Posterior vena cava (tissue), 2 donors: Measurements from ENCODE around the gene CFAP97D2. TPM values are rescaled to one million over a fixed set of nuclear protein-coding genes. Genes with fewer than 3 reads are reported as not detected.

Experiments
- DNase-seq: peaks from one replicate; pipeline ENCODE4 v3.0.0-alpha.2; 2020; ENCODE audit warnings: low spot score
- intact Hi-C, 2 donors: fragments of 100-400 bp; cut with DNase I; formaldehyde crosslinking; loops; one replicate each; pipeline versions ENCODE4 v1.14.1 to v1.14.2; 2022 to 2023
- total RNA-seq, 2 donors: library from RNA; stranded (reverse); fragmentation: NEBNext Ultra II Directional; extraction: Animal tissue kit (Norgen Biotek cat#: 25700); gene quantifications; one replicate each; pipeline ENCODE4 v1.2.1, GENCODE V29; 2021
- donor health status: DM: yes; HTN: yes; CAD: no.
- donor health status: DM: yes; HTN: yes; CAD: no.

Gene CFAP97D2
- total RNA-seq, 2 donors from 2014 or later, result not detected

DNA sequence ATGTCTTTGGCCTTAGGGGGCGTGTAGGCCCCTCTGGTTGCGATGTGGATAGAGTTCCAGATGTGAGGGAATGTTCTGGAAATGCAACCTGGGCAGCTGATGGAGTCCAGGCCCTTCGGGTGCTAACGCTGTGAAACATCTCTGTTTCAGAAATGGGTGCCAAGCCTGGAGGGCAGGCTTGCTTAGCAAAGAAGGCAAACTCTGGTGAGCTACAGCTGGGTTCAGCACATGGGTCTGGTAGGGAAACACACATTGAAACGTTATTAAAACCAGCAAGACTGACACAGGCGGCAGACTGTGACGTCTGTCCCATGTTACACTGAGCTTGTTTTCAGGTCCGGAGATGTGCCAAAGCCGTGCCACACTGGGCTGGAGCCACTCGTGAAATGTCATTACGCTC, 47.0 kb downstream of the CFAP97D2 start:
- intact Hi-C loops, result loop anchor here (2.0 to 5.0 kb wide), 2 partner anchors 273 to 274 kb away; no protein-coding TSS in a partner anchor
- DNase-seq, result no peak

DNA sequence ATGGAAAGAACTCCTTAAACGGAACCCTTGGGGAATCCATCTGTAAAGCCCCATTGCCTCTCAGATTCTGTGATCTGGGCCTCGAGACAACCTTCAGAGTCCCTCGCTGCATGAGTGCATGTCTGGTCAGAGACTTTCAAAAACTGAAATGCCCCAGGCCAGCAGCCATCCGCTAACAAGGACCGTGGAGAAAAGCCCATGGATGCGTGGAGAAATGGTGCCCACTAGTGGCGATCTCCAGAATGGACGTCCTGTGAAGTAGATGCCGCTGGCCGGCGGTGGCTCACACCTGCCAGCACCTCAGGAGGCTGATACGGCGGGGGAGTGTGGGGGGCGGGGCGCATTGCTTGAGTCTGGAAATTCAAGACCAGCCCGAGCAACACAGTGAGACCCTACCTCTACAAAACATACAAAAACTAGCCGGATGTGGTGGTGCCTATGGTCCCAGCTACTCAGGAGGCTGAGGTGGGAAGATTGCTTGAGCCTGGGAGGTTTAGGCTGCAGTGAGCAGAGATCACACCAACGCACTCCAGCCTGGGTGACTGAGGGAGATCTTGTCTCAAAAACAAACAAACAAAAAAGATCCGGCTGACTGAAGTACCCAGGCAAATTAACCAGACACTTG, 47.8 kb downstream of the CFAP97D2 start:
- DNase-seq, result peak; percentile 94
- intact Hi-C loops, result loop anchor here (2.0 to 5.0 kb wide), 2 partner anchors 274 to 275 kb away; no protein-coding TSS in a partner anchor

DNA sequence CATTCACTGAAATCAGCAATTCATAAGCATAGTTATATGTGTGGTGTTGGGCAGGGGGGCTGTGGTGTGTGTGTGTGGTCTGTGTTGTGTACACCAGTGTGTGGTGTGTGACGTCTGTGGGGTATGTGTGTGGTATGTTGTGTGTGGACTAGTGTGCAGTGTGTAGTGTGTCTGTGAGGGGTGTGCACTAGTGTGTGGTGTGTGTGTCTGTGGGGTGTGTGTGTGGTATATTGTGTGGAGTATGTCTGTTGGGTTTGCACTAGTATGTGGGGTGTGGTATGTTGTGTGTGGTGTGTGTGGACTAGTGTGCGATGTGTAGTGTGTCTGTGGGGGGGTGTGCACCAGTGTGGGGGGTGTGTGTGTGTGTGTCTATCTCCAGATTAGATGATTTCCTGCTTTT, 48.5 kb downstream of the CFAP97D2 start:
- DNase-seq, result no peak
- intact Hi-C loops, result loop anchor here (2.0 to 5.0 kb wide), 2 partner anchors 275 kb away; no protein-coding TSS in a partner anchor

DNA sequence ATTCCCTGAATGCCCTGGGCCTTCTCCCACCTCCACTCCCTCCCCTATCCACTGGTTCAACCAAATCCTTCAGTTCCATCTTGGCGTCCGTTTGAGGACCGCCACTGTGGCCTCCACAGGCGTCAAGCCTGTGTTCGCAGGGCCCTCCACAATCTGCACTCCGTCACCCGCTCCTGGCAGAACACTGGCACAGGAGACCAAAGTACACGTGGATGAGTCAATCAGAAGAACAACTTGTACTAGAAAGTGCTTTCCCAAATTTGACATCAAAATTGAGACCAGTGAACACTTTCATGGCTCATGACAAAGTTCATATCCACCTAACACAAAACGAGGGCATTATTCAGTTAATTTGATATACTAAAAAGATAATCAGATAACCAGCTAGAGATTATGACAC, 49.1 kb downstream of the CFAP97D2 start:
- DNase-seq, result no peak
- intact Hi-C loops, result loop anchor here in 1 of 2 donors (5.0 kb wide), 1 partner anchor 276 kb away; no protein-coding TSS in a partner anchor

DNA sequence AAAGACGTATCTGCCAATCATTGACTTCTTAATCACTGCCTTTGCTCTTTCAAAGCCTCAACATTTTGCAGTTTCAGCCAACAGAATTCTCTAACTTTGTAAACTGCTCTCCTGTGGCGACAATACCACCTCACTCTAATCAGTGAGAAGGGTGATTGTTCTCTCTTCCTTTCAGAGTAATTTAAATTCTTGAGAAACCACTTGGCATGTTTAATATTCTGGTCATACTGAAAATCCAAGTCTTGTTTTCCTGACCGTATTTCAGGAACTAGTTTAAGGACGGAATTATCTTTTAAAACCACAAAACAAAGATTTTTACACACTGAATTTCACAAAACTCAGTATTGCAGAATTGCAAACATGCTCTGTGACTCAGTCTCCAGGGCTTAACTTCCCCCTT, 50.4 kb downstream of the CFAP97D2 start:
- intact Hi-C loops, result loop anchor here in 1 of 2 donors (5.0 kb wide), 1 partner anchor 277 kb away; no protein-coding TSS in a partner anchor
- no peak for DNase-seq

DNA sequence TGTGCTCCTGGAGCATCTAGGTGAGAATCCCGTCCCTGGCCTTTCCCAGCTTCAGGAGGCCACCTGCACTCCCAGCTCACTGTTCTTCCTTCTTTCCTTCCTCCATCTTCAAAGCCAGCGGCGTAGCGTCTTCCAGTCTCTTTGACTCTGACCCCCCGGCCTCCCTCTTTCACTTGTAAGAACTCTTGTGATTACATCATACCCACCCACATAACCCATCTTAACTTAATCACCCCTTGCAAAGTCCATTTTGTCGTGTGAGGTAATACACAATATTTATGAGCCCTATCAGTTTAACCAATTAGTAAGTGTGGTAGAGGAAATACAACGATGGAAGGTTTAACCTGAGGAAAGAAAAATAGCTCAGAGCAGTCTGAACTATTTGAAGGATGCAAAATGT, 51.1 kb downstream of the CFAP97D2 start:
- no peak for DNase-seq
- intact Hi-C loops, result loop anchor here in 1 of 2 donors (5.0 kb wide), 1 partner anchor 418 kb away; no protein-coding TSS in a partner anchor

DNA sequence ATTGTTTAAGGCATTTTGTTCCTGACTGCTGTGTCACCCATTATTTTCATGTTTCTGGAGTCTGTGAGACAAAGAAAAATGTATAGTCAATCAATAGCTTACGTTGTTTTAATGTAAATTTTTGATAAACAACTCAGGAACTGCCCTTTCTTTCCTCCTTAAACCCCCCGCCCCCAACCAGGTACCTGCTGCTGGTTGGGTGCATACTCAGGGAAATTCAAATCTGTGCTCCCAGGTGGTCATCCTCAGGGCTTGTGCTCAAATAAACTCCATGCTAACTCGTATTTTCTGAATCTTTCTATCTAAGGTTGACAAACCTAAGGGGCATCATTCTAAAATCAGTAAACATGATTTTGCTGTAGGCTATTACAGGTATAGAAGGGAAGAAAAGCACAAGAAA, 51.5 kb downstream of the CFAP97D2 start:
- DNase-seq, result no peak
- intact Hi-C loops, result loop anchor here in 1 of 2 donors (5.0 kb wide), 1 partner anchor 418 kb away; no protein-coding TSS in a partner anchor

DNA sequence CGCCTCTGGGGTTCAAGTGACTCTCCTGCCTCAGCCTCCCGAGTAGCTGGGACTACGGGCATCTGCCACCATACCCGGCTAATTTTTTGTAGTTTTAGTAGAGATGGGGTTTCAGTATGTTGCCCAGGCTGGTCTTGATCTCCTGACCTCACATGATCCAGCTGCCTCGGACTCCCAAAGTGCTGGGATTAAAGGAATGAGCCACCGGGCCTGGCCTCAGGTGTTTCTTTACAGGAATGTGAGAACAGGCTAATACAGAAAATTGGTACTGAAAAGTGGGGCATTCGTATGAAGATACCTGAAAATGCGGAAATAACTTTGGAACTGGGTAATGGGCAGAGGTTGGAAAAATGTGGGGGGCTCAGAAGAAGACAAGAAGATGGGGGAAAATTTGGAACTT, 52.8 kb downstream of the CFAP97D2 start:
- intact Hi-C loops, result loop anchor here in 1 of 2 donors (5.0 kb wide), 1 partner anchor 420 kb away; no protein-coding TSS in a partner anchor

DNA sequence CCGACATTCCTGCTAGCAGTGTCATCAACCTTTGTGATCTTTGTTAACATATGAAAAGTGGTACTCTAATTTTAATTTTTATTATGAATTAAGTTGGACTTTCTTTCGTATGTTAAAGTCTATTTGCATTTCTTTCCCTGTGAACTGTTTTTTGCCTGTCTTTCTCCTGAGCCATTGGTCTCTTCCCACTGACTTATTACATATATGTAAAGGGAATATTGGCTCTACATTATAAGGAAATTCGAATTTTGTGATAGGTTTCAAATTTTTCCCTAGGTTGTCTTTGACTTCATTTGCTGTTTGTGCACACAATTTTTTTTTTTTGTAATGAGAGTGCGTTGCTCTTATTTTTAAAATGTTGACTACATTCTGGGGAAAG, 55.2 kb downstream of the CFAP97D2 start:
- intact Hi-C loops, result loop anchor here in 1 of 2 donors (5.0 kb wide), 1 partner anchor 422 kb away; no protein-coding TSS in a partner anchor
- DNase-seq, result no peak

More for the DNA sequence above, 52.8 kb downstream of the CFAP97D2 start:
- DNase-seq, result no peak

DNA sequence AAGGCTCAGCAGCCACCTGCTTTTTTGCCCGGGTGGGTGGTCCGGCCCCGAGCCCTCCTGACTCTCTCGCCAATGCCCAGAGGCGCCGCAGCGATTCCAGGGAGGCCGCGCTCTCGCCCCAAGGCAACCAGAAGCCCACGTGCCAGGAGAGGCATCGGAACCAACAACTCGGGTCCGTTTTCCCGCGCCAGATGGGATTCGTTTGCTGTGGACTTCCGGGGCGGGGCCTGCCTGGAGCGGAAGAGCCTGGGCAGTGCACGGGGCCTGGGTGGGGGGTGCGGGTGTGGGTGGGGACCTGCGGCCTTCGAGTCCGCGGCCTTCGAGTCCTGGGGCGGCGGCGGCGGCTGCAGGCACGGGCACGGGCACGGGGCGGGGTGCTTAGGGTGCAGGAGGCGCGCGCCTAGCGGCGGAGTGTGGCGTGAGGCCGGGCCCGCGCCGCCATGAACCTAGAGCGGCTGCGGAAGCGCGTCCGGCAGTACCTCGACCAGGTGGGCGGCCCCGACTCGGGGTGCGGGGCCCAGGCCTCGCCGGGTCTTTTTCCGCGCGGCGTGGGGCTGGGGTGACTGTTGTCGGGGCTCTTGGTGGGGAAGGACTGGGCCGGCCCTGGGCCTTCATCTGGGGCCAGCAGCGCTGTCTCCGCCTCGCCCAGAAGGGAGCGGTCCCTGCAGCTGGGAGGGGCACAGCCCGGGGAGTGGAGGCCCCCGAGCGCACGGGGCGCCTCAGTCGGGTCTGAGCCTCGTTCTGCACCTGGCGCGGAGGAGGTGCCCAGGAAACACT, 55.8 kb downstream of the CFAP97D2 start, which contains the start of gene CDC16:
CDC16 (plus strand) TSS at position 253 of the 777 bp plus-strand sequence; CDS start at position 441, 188 bp downstream.
- peak; percentile 97 for DNase-seq
- intact Hi-C loops, result loop anchor here in 1 of 2 donors (5.0 kb wide), 1 partner anchor 423 kb away; no protein-coding TSS in a partner anchor

DNA sequence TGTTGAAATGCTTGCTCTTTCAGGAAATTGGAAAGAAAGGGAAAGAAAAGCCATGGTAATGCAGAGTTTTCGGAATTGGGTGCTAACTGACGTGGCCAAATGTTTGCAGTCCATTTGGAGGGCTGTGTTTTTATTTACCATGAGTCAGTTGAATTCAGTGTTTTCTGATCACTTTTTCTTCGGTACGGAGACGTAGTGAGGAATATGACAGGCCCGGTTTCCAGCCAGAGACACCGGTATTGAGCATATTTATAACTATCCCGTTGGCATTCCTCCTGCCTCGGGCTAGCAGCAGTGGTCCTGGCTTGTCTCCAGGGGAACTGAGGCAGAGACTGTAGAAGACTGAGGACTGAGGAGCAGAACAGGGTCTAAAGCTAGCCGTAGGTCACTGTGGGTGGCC, 56.6 kb downstream of the CFAP97D2 start:
- intact Hi-C loops, result no loop called here

DNA sequence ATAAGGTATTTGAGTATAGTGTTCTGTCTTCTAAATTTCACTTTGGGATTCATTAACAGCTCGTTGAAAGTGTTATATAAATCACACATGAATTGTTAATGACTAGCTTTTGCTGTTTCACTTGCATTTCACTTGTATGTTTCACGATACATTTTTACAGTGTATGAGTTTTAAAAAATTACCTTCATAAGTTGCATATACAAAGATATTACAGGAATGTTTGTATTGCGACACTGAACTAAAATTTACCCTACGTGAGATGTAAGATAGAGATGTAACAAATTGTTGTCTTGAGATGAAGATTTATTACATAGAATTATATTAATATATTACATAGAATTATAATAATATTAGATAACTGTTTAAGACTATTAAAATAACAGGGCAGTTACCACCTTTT, 57.2 kb downstream of the CFAP97D2 start:
- DNase-seq, result no peak
- intact Hi-C loops, result no loop called here

More for the DNA sequence above, 56.6 kb downstream of the CFAP97D2 start:
- no peak for DNase-seq

DNA sequence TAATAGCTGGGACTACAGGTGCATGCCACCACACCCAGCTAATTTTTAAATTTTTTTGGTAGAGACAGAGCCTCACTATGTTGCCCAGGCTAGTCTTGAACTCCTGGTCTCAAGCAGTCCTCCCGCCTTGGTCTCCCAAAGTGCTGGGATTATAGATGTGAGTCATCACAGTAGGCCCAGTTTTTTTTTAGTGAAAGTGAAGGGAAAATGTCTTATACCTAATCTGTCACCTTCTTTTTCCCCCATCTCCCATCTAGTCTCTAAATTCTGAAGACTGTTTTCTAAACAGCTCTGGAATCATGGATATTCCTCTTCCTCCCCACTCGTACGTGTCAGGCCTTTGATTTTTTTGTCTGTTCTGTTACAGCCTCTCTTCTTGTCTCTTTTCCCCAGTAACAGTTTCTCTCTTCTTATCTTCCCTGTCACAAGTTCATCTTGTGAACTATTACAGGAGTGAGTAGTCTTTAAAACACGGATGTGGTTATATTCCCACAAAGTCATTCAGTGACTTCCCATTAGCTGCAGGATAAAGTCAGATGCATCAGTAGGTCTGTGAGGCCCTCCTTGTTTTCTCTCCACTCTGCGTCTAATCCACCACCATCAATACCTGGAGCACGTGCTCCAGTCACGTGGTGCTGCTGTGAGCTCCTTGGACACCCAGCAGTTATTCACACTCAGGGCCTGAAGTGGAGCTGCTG, 58.5 kb downstream of the CFAP97D2 start:
- intact Hi-C loops, result no loop called here
- DNase-seq, result no peak

DNA sequence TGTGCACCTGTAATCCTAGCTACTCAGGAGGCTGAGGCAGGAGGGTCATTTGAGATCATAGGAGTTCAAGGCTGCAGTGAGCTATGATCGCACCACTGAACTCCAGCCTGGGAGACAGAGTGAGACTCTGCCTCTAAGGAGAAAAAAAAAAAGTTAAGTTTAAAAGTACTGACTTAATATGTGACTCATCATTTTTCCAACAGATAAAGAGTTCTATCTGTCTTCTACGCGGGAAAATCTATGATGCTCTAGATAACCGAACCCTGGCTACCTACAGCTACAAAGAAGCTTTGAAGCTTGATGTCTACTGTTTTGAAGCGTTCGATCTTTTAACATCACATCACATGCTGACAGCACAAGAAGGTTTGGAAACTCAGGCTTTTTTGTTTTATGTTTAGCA, 62.9 kb downstream of the CFAP97D2 start:
- DNase-seq, result no peak
- intact Hi-C loops, result no loop called here

DNA sequence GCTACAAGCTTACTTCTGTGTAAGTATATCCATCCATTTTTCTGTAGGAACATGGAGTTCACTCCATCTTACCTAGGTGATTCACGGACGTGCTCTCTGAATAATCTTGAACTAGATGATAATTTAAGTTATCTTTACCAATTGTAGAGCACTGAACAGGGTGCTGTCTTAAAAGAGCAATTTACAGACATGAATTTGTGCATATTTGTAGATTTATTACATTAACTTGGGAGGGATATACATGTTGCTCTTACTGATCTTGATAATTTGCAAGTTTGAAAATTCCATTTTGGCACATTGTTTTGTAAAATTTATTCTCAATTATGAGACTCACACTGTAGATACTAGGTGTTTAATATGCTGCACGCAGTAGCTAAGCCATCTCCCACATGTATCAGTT, 64.9 kb downstream of the CFAP97D2 start:
- intact Hi-C loops, result no loop called here
- no peak for DNase-seq

DNA sequence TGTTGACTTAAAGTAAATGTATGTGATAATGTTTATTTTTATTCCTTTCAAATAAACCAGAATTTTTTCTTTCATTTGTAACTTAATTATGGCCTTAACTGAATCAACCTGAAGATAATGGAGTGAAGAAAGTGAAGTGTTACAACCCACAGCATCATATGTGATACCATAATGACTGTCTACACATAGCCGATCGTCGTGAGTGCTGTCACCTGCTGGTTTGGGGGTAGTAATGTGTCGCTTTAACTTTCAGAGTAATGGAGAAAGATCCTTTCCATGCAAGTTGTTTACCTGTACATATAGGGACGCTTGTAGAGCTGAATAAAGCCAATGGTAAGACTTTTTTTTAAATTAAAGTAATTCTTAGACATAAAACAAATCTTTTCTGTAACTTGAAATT, 65.6 kb downstream of the CFAP97D2 start:
- no peak for DNase-seq
- intact Hi-C loops, result loop anchor here in 1 of 2 donors (1.0 kb wide), 1 partner anchor 11 kb away; no protein-coding TSS in a partner anchor

DNA sequence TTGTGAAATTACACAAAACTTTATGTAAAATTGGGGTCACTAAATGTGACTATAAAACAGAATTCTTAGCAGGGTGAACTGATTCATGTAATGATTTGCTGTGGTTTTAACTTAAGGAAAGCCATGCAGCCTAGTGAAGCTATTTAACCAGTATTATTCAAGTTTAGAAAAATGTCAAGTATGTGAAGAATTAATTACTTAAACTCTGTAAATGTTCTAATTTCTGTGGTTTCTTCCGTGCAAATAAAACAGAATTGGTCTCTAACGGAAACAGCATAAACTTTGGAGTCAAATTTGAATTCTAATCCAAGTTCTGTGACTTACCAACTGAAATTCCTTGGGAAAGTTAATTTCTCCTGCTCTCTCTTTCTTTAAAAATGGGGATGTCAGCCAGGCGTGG, 69.0 kb downstream of the CFAP97D2 start:
- no peak for DNase-seq
- intact Hi-C loops, result no loop called here

DNA sequence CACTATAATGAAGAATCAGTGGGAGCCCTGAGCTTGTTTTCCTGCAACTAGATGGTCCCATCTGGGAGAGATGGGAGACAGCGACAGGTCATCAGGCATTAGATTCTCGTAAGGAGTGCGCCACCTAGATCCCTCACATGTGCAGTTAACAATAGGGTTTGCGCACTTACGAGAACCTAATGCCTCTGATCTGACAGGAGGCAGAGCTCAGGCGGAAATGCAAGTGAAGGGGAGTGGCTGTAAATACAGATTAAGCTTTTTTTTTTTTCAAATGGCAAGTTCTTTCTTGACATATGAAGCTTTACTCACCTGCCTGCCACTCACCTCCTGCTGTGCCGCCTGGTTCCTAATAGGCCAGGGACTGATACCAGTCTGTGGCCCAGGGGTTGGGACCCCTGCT, 70.0 kb downstream of the CFAP97D2 start:
- DNase-seq, result no peak
- intact Hi-C loops, result no loop called here
